Esophagus squamous epithelium (tissue), 4 donors: ENCODE data around the gene PLPP4.

Experiments used
- CTCF ChIP-seq, 6 experiments: fragments of 450-650 bp in 4 of 6; fragments of 200-600 bp in 2 of 6; sonication (generic) in 2 of 6; IDR thresholded peaks; one replicate each; pipeline ENCODE4 v1.5.1; 2016 to 2019; ENCODE audit warnings: antibody characterized with exemption in 6 of 6, mild to moderate bottlenecking in 4 of 6, moderate library complexity in 4 of 6
- POLR2A ChIP-seq, 4 donors: fragments of 450-650 bp; IDR thresholded peaks; one replicate each; pipeline ENCODE4 v1.6.1; 2017; ENCODE audit warnings: antibody characterized with exemption in 4 of 4, mild to moderate bottlenecking in 4 of 4, moderate library complexity in 3 of 4

- TF ChIP-seq CTCF (IDR thresholded peaks at IDR 0.05) (no peak), POLR2A (IDR thresholded peaks at IDR 0.05) (no peak)
Observed at GRCh38 chr10:120455004-120455403, 2.0 kb upstream of the PLPP4 start.
